Prostate gland (tissue), 2 donors: Measurements from ENCODE around the gene HSPG2.
"Not testable (repeated sequence)": the region's sequence is repeated elsewhere in the genome, so short reads cannot be mapped to it uniquely, and the experiment has no call there.

Source experiments
- CTCF ChIP-seq, 4 experiments: fragments of 200-600 bp in 2 of 4; fragments of 450-650 bp in 2 of 4; sonication (generic) in 2 of 4; IDR thresholded peaks; 1 replicate in 3 of 4; 2 replicates in 1 of 4; pipeline ENCODE4 v1.5.1; 2016 to 2019; ENCODE audit warnings: antibody characterized with exemption in 4 of 4, mild to moderate bottlenecking in 2 of 4, moderate library complexity in 2 of 4
- POLR2A ChIP-seq: fragments of 450-650 bp; IDR thresholded peaks from one replicate; pipeline ENCODE4 v1.6.1; 2016; ENCODE audit warnings: antibody characterized with exemption, mild to moderate bottlenecking
- POLR2AphosphoS5 ChIP-seq: sonication (generic); formaldehyde crosslinking; IDR thresholded peaks from one replicate; pipeline ENCODE4 v1.6.1; 2017; ENCODE audit warnings: antibody characterized with exemption

GRCh38 chr1:21967216-21967615 lies 30.1 kb upstream of the HSPG2 start:
- not testable (repeated sequence) for TF ChIP-seq POLR2AphosphoS5; CTCF (IDR thresholded peaks at IDR 0.05); POLR2A
